PC-9 (cell line): ENCODE measurements around the gene CEP162. TPM values are rescaled to one million over a fixed set of nuclear protein-coding genes. Genes with fewer than 3 reads are reported as not detected.
A peak's percentile ranks its signal among the peaks of the same experiment; 100 is the strongest.
"Not testable (repeated sequence)": the region's sequence is repeated elsewhere in the genome, so short reads cannot be mapped to it uniquely, and the experiment has no call there.

ENCODE experiments used
- BruUV-seq: library from RNA; stranded (reverse); fragments of 400-500 nt; replicated peaks from 2 replicates; lab custom pipeline; 2021; lab: Mats Ljungman, UMichigan
- CTCF ChIA-PET: fragments of 300-600 bp; sonication (Branson Sonifier 250); formaldehyde crosslinking; loops from one replicate; lab custom pipeline; 2022; ENCODE audit warnings: antibody characterized with exemption; lab: Charles Lee
- POLR2A ChIA-PET: fragments of 300-600 bp; sonication (Branson Sonifier 250); formaldehyde crosslinking; loops from one replicate; lab custom pipeline; 2022; ENCODE audit warnings: antibody characterized with exemption; ENCODE audit not compliant: unreplicated experiment; lab: Charles Lee
- DNase-seq, 2 experiments: peaks; one replicate each; pipeline versions ENCODE4 v3.0.0 to v3.0.0-alpha.2; 2015 to 2022; ENCODE audit warnings: mixed read lengths in 1 of 2
- H2AFZ ChIP-seq: fragments of 200-600 bp; sonication (generic); 2 replicates; pipeline ENCODE4 v1.8.1; 2017; ENCODE audit warnings: antibody characterized with exemption
- H3F3A ChIP-seq: fragments of 200-600 bp; sonication (generic); 2 replicates; pipeline ENCODE4 v1.8.1; 2017; ENCODE audit warnings: antibody characterized with exemption, mild to moderate bottlenecking, low read depth; ENCODE audit not compliant: insufficient read depth
- H3K27ac ChIP-seq: fragments of 200-600 bp; sonication (generic); 2 replicates; pipeline ENCODE4 v1.6.1; 2016; ENCODE audit warnings: mixed run types
- H3K27me3 ChIP-seq: fragments of 200-600 bp; sonication (generic); 2 replicates; pipeline ENCODE4 v1.6.1; 2016; ENCODE audit warnings: low read depth, mixed run types; ENCODE audit not compliant: insufficient read depth
- H3K36me3 ChIP-seq: fragments of 200-600 bp; sonication (generic); 2 replicates; pipeline ENCODE4 v1.6.1; 2016; ENCODE audit warnings: low read depth, mixed run types
- H3K4me1 ChIP-seq: fragments of 200-600 bp; sonication (generic); replicated peaks from 2 replicates; pipeline ENCODE4 v1.6.1; 2016; ENCODE audit warnings: mixed run types; ENCODE audit not compliant: insufficient read depth
- H3K4me2 ChIP-seq: fragments of 200-600 bp; sonication (generic); 2 replicates; pipeline ENCODE4 v1.6.1; 2017; ENCODE audit warnings: mixed run types
- H3K4me3 ChIP-seq: fragments of 200-600 bp; sonication (generic); 2 replicates; pipeline ENCODE4 v1.6.1; 2016; ENCODE audit warnings: mixed run types
- H3K79me2 ChIP-seq: fragments of 200-600 bp; sonication (generic); 2 replicates; pipeline ENCODE4 v1.6.1; 2017; ENCODE audit warnings: low read depth, mixed run types
- H3K9me2 ChIP-seq: fragments of 200-600 bp; sonication (generic); 2 replicates; pipeline ENCODE4 v1.8.1; 2017; ENCODE audit warnings: mild to moderate bottlenecking; ENCODE audit not compliant: insufficient read depth
- H3K9me3 ChIP-seq: fragments of 200-600 bp; sonication (generic); 2 replicates; pipeline ENCODE4 v1.8.1; 2016; ENCODE audit warnings: low read depth; ENCODE audit not compliant: insufficient read depth
- H4K20me1 ChIP-seq: fragments of 200-600 bp; sonication (generic); 2 replicates; pipeline ENCODE4 v1.8.1; 2017; ENCODE audit not compliant: insufficient read depth
- CTCF ChIP-seq: fragments of 200-600 bp; sonication (generic); conservative IDR thresholded peaks from 2 replicates; pipeline ENCODE4 v1.6.1; 2017; ENCODE audit warnings: mixed run types, antibody characterized with exemption, mild to moderate bottlenecking, moderate library complexity
- EZH2 ChIP-seq: fragments of 200-600 bp; sonication (generic); IDR thresholded peaks from 2 replicates; pipeline ENCODE4 v1.8.0; 2017; ENCODE audit warnings: antibody characterized with exemption, low read depth
- intact Hi-C: fragments of 100-400 bp; cut with micrococcal nuclease; formaldehyde crosslinking; loops from one replicate; pipeline ENCODE4 v1.10.0; 2022; ENCODE audit not compliant: unreplicated experiment
- total RNA-seq: library from RNA; stranded (reverse); gene quantifications from 2 replicates; pipeline ENCODE4 v1.2.3, GENCODE V29; 2021

CEP162 gene
- total RNA-seq, 1 experiment from 2014 or later = 5.8 TPM

- H3K4me1 ChIP-seq = peaks cover 23% of the 10 kb centered on the region
- DNase-seq = peak in 1 of 2 experiments; percentile 86
- H3K79me2 ChIP-seq = no peaks in the 10 kb centered on the region
- ChIA-PET CTCF (no interaction called here), POLR2A (interaction anchor here (1.1 kb wide), 1 partner anchor 274 kb away, joined by 4 read pairs; no protein-coding TSS in a partner anchor)
- no peak overlapping the region for H2AFZ ChIP-seq
- no peaks in the 10 kb centered on the region for H3K36me3 ChIP-seq
- H3K9me2 ChIP-seq = no peaks in the 10 kb centered on the region
- no peak overlapping the region for H3K4me3 ChIP-seq
- peaks cover 21% of the 10 kb centered on the region; the same call in 1 of the 2 replicates for H3F3A ChIP-seq
- no peaks in the 10 kb centered on the region for H3K9me3 ChIP-seq
- peak overlapping the region; percentile 61 for H3K27ac ChIP-seq
- H4K20me1 ChIP-seq = no peaks in the 10 kb centered on the region
- peak overlapping the region; percentile 20; the same call in 1 of the 2 replicates for H3K4me2 ChIP-seq
- intact Hi-C loops = no loop called here
- BruUV-seq = no TSS peak
- TF ChIP-seq CTCF (no peak), EZH2 (no peak)
- H3K27me3 ChIP-seq = no peaks in the 10 kb centered on the region
Measured at GRCh38 chr6:84193114-84193708, 34.2 kb downstream of the CEP162 start.

GRCh38 chr6:84191802-84192201, 35.6 kb downstream of the CEP162 start:
- CTCF ChIA-PET = interaction anchor here (0.6 kb wide), 1 partner anchor 281 kb away, joined by 3 read pairs; no protein-coding TSS in a partner anchor
- H3F3A ChIP-seq = peaks cover 21% of the 10 kb centered on the region; the same call in 1 of the 2 replicates

GRCh38 chr6:84189356-84189755, 38.1 kb downstream of the CEP162 start:
- H3K4me1 ChIP-seq = peaks cover 22% of the 10 kb centered on the region
- H4K20me1 ChIP-seq, H3K4me3 ChIP-seq, POLR2A ChIA-PET, H3K9me2 ChIP-seq, H3K9me3 ChIP-seq, H3K27me3 ChIP-seq, H3K27ac ChIP-seq, CTCF ChIA-PET, H2AFZ ChIP-seq, DNase-seq, H3K36me3 ChIP-seq, H3K4me2 ChIP-seq, intact Hi-C loops, BruUV-seq, H3K79me2 ChIP-seq: not testable (repeated sequence)
- H3F3A ChIP-seq = peaks cover 21% of the 10 kb centered on the region; the same call in 1 of the 2 replicates

More at GRCh38 chr6:84191802-84192201, 35.6 kb downstream of the CEP162 start:
- no peaks in the 10 kb centered on the region for H3K9me2 ChIP-seq
- POLR2A ChIA-PET = no interaction called here
- no TSS peak for BruUV-seq
- intact Hi-C loops = no loop called here
- TF ChIP-seq EZH2 (no peak), CTCF (no peak)
- no peaks in the 10 kb centered on the region for H3K27me3 ChIP-seq
- H3K9me3 ChIP-seq = no peaks in the 10 kb centered on the region
- H3K36me3 ChIP-seq = no peaks in the 10 kb centered on the region
- no peak overlapping the region for H3K4me2 ChIP-seq
- no peak overlapping the region for H3K27ac ChIP-seq
- H3K4me1 ChIP-seq = peaks cover 23% of the 10 kb centered on the region
- H2AFZ ChIP-seq = no peak overlapping the region
- no peaks in the 10 kb centered on the region for H3K79me2 ChIP-seq
- no peak overlapping the region for H3K4me3 ChIP-seq
- DNase-seq = no peak
- H4K20me1 ChIP-seq = no peaks in the 10 kb centered on the region
